Stimulated activated CD8-positive, alpha-beta memory T cell treated with anti-CD3 and anti-CD28 coated beads, Interleukin-15, amount 100 ng/mL, for 24 hours (primary cell): ENCODE data around the gene PIGK.
"Not testable (repeated sequence)": the region's sequence is repeated elsewhere in the genome, so short reads cannot be mapped to it uniquely, and the experiment has no call there.

Experiments used
- DNase-seq: peaks from one replicate; pipeline ENCODE4 v3.0.0-alpha.2; 2020; ENCODE audit warnings: low read depth

PIGK gene

GRCh38 chr1:77219166-77219887, at the start of gene PIGK:
Gene PIGK, minus strand, starts transcription at chr1:77219430. Its CDS starts 28 bp downstream, at chr1:77219402.
- DNase-seq = peak; percentile 65

- DNase-seq = no peak
Observed at GRCh38 chr1:77267035-77267434, 47.8 kb upstream of the PIGK start.

GRCh38 chr1:77265180-77265579, 46.0 kb upstream of the PIGK start:
- DNase-seq = no peak

GRCh38 chr1:77263708-77264107, 44.5 kb upstream of the PIGK start:
- no peak for DNase-seq

GRCh38 chr1:77253211-77253610, 34.0 kb upstream of the PIGK start:
- DNase-seq = no peak

- DNase-seq = no peak
Observed at GRCh38 chr1:77250126-77250525, 30.9 kb upstream of the PIGK start.

GRCh38 chr1:77245830-77246229, 26.6 kb upstream of the PIGK start:
- no peak for DNase-seq

- DNase-seq = no peak
Observed at GRCh38 chr1:77239311-77239710, 20.1 kb upstream of the PIGK start.

- no peak for DNase-seq
Observed at GRCh38 chr1:77238462-77238861, 19.2 kb upstream of the PIGK start.

- DNase-seq = no peak
Observed at GRCh38 chr1:77234943-77235342, 15.7 kb upstream of the PIGK start.

- no peak for DNase-seq
Observed at GRCh38 chr1:77234096-77234495, 14.9 kb upstream of the PIGK start.

- no peak for DNase-seq
Observed at GRCh38 chr1:77232829-77233228, 13.6 kb upstream of the PIGK start.

GRCh38 chr1:77230051-77230450, 10.8 kb upstream of the PIGK start:
- DNase-seq = no peak

GRCh38 chr1:77228836-77229235, 9.6 kb upstream of the PIGK start:
- no peak for DNase-seq

- no peak for DNase-seq
Observed at GRCh38 chr1:77227381-77227780, 8.2 kb upstream of the PIGK start.

GRCh38 chr1:77222496-77222895, 3.3 kb upstream of the PIGK start:
- no peak for DNase-seq

- DNase-seq = no peak
Observed at GRCh38 chr1:77220687-77221463, 1.6 kb upstream of the PIGK start.

GRCh38 chr1:77218477-77219165, 609 bp downstream of the PIGK start:
- DNase-seq = no peak

- DNase-seq = not testable (repeated sequence)
Observed at GRCh38 chr1:77204043-77204442, 15.2 kb downstream of the PIGK start.

- DNase-seq = no peak
Observed at GRCh38 chr1:77202751-77203150, 16.5 kb downstream of the PIGK start.

GRCh38 chr1:77200806-77201205, 18.4 kb downstream of the PIGK start:
- no peak for DNase-seq

GRCh38 chr1:77200293-77200692, 18.9 kb downstream of the PIGK start:
- no peak for DNase-seq

- no peak for DNase-seq
Observed at GRCh38 chr1:77197351-77197750, 21.9 kb downstream of the PIGK start.
